Mammary epithelial cell (primary cell): ENCODE data around the gene ZFAND3.

Experiments
- EZH2 ChIP-seq: IDR thresholded peaks from 2 replicates; pipeline ENCODE4 v1.6.1; 2012; ENCODE audit warnings: low read length, inconsistent platforms, borderline replicate concordance
- TF ChIP-seq, protein P1 (sequence below), 2 donors: IDR thresholded peaks in 1 of 2; conservative IDR thresholded peaks in 1 of 2; 2 replicates each; pipeline ENCODE4 v1.5.1; 2011 to 2012; ENCODE audit warnings: inconsistent platforms in 2 of 2, low read length in 2 of 2, mild to moderate bottlenecking in 2 of 2, control low read depth in 1 of 2, low read depth in 1 of 2; ENCODE audit not compliant: insufficient read depth in 1 of 2; ENCODE audit errors: extremely low read depth in 1 of 2

DNA sequence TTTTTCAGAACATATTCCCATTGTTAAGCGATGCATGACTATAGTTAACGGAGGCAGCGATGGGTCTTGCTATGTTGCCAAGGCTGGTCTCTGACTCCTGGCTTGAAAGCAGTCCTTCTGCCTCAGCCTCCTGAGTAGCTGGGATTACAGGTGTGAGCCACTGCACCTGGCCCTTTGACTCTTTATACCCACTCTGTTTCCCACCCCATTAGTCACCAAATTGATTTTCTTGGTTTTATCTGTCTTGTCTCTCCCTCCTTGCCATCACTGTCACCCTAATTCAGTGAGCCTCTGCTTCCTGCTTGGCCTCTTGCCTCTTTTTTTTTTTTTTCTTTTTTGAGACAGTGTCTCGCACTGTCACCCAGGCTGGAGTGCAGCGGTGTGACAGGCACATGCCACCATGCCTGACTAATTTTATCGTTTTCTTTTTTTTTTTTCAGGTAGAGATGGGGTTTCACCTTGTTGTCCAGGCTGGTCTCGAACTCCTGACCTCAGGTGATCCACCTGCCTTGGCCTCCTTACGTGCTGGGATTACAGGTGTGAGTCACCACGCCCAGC, 31.3 kb downstream of the ZFAND3 start:
- no peak for TF ChIP-seq EZH2
- TF ChIP-seq, protein P1, sequence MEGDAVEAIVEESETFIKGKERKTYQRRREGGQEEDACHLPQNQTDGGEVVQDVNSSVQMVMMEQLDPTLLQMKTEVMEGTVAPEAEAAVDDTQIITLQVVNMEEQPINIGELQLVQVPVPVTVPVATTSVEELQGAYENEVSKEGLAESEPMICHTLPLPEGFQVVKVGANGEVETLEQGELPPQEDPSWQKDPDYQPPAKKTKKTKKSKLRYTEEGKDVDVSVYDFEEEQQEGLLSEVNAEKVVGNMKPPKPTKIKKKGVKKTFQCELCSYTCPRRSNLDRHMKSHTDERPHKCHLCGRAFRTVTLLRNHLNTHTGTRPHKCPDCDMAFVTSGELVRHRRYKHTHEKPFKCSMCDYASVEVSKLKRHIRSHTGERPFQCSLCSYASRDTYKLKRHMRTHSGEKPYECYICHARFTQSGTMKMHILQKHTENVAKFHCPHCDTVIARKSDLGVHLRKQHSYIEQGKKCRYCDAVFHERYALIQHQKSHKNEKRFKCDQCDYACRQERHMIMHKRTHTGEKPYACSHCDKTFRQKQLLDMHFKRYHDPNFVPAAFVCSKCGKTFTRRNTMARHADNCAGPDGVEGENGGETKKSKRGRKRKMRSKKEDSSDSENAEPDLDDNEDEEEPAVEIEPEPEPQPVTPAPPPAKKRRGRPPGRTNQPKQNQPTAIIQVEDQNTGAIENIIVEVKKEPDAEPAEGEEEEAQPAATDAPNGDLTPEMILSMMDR (conservative IDR thresholded peaks at IDR 0.05 in 1 of 2, IDR thresholded peaks at IDR 0.05 in 1 of 2; ENCODE audit: extremely low read depth in 1 of 2, insufficient read depth in 1 of 2, low read depth in 1 of 2, low read length in 2 of 2) = no peak
